K562 (cell line): ENCODE data around the gene MEX3A. TPM values are rescaled to one million over a fixed set of nuclear protein-coding genes. Genes with fewer than 3 reads are reported as not detected.

ENCODE experiments used
- DEAF1 ChIP-seq: fragments of 450-650 bp; formaldehyde crosslinking; IDR thresholded peaks from 2 replicates; pipeline ENCODE4 v1.4.0; 2020; ENCODE audit warnings: mild to moderate bottlenecking, moderate library complexity
- LARP7 ChIP-seq: fragments of 450-650 bp; IDR thresholded peaks from 2 replicates; pipeline ENCODE4 v1.6.1; 2016
- MAZ ChIP-seq, 2 experiments: fragments of 450-650 bp in 1 of 2; sonication (generic) in 1 of 2; formaldehyde crosslinking; IDR thresholded peaks in 1 of 2; conservative IDR thresholded peaks in 1 of 2; 2 replicates each; pipeline versions ENCODE4 v1.4.0 to v1.5.0; 2020; ENCODE audit warnings: mild to moderate bottlenecking in 1 of 2, missing genetic modification reagents in 1 of 2
- MYC ChIP-seq, 2 experiments: fragments of 250-450 bp in 1 of 2; sonication (Bioruptor Pico) in 1 of 2; IDR thresholded peaks; 2 replicates each; pipeline versions ENCODE4 v1.5.1 to v1.6.1; 2012 to 2021; ENCODE audit warnings: low read depth in 2 of 2, borderline replicate concordance in 1 of 2, improper control_type of control experiment in 1 of 2, low read length in 1 of 2, mild to moderate bottlenecking in 1 of 2, moderate library complexity in 1 of 2
- NR2C1 ChIP-seq, 2 experiments: fragments of 450-650 bp; IDR thresholded peaks; 2 replicates each; pipeline ENCODE4 v1.6.1; 2017; ENCODE audit warnings: mild to moderate bottlenecking in 2 of 2, antibody characterized with exemption in 1 of 2, inconsistent platforms in 1 of 2, missing compliant biosample characterization in 1 of 2, missing genetic modification characterization in 1 of 2
- NR2C2 ChIP-seq, 2 experiments: fragments of 200-800 bp in 1 of 2; sonication (Bioruptor generic) in 1 of 2; sonication (generic) in 1 of 2; formaldehyde crosslinking in 1 of 2; IDR thresholded peaks; 2 replicates each; pipeline versions ENCODE4 v1.6.1 to v1.8.0; 2016 to 2022; ENCODE audit warnings: mild to moderate bottlenecking in 1 of 2, missing compliant biosample characterization in 1 of 2, missing genetic modification characterization in 1 of 2, missing genetic modification reagents in 1 of 2
- POLR2A ChIP-seq: fragments of 450-650 bp; conservative IDR thresholded peaks from 2 replicates; pipeline ENCODE4 v1.6.1; 2016
- RAD51 ChIP-seq: fragments of 450-650 bp; IDR thresholded peaks from 2 replicates; pipeline ENCODE4 v1.7.1; 2016; ENCODE audit warnings: low read depth, mild to moderate bottlenecking, borderline replicate concordance
- TOE1 ChIP-seq, 2 experiments: fragments of 450-650 bp in 1 of 2; sonication (generic) in 1 of 2; formaldehyde crosslinking in 1 of 2; IDR thresholded peaks; 2 replicates each; pipeline versions ENCODE4 v1.7.1 to v1.8.0; 2016 to 2022; ENCODE audit warnings: borderline replicate concordance in 2 of 2, mild to moderate bottlenecking in 2 of 2, antibody characterized with exemption in 1 of 2, inconsistent platforms in 1 of 2, low read depth in 1 of 2, missing genetic modification reagents in 1 of 2, moderate library complexity in 1 of 2
- ZBTB2 ChIP-seq: fragments of 450-650 bp; IDR thresholded peaks from 2 replicates; pipeline ENCODE4 v1.6.1; 2016; ENCODE audit warnings: antibody characterized with exemption
- ZNF175 ChIP-seq: fragments of 200-800 bp; sonication (Bioruptor generic); IDR thresholded peaks from 2 replicates; pipeline ENCODE4 v1.6.1; 2016; ENCODE audit warnings: low read depth, mild to moderate bottlenecking, missing genetic modification characterization, missing compliant biosample characterization
- ZNF830 ChIP-seq: fragments of 250-450 bp; sonication (Bioruptor Pico); IDR thresholded peaks from 2 replicates; pipeline ENCODE4 v1.5.0; 2021; ENCODE audit warnings: mild to moderate bottlenecking
- polyA plus RNA-seq, 8 experiments: library from polyadenylated mRNA; depleted of rRNA in 4 of 8; stranded (reverse) in 5 of 8; unstranded in 3 of 8; fragments of >200 nt; fragmentation: Nextera tagmentation in 2 of 8; fragmentation: Illumina TruSeq in 1 of 8; extraction: Ambion mirVana in 2 of 8; extraction: Trizol in 1 of 8; gene quantifications; 2 replicates each; pipeline versions ENCODE4 v1.2.1 to v1.2.3, GENCODE V29; 2011 to 2014; ENCODE audit warnings: inconsistent platforms in 1 of 8, missing spikeins in 1 of 8
- total RNA-seq, 7 experiments: library from RNA; depleted of rRNA in 6 of 7; stranded (reverse); fragments of >200 nt in 6 of 7; fragmentation: Illumina TruSeq in 2 of 7; extraction: Trizol in 2 of 7; gene quantifications; 2 replicates each; pipeline versions ENCODE4 v1.2.1 to v1.2.3, GENCODE V29; 2011 to 2021; ENCODE audit warnings: low replicate concordance in 1 of 7
- TF ChIP-seq, protein P1 (sequence below): fragments of 200-800 bp; sonication (Bioruptor generic); IDR thresholded peaks from 2 replicates; pipeline ENCODE4 v1.6.1; 2017; ENCODE audit warnings: missing genetic modification characterization, missing compliant biosample characterization
- TF ChIP-seq, protein P2 (sequence below): fragments of 450-650 bp; IDR thresholded peaks from 2 replicates; pipeline ENCODE4 v1.6.1; 2018; ENCODE audit not compliant: partially characterized antibody

MEX3A gene
- total and polyA plus RNA-seq, 9 of the 15 experiments (the other 6 are each of a cell fraction or from before 2014, with no cell fraction given), result 0.36 to 13.7 (median 5.2) TPM

GRCh38 chr1:156124557-156125483, 42.6 kb upstream of the MEX3A start (continued):
- no peak for TF ChIP-seq ZNF175 (CRISPR knock-in tag)
- TF ChIP-seq ZBTB2, result peak; percentile 65
- TF ChIP-seq, protein P1, sequence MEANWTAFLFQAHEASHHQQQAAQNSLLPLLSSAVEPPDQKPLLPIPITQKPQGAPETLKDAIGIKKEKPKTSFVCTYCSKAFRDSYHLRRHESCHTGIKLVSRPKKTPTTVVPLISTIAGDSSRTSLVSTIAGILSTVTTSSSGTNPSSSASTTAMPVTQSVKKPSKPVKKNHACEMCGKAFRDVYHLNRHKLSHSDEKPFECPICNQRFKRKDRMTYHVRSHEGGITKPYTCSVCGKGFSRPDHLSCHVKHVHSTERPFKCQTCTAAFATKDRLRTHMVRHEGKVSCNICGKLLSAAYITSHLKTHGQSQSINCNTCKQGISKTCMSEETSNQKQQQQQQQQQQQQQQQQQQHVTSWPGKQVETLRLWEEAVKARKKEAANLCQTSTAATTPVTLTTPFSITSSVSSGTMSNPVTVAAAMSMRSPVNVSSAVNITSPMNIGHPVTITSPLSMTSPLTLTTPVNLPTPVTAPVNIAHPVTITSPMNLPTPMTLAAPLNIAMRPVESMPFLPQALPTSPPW (CRISPR knock-in tag), result peak; percentile 68
- TF ChIP-seq LARP7, result peak; percentile 51; the same call in 1 of the 2 replicates
- TF ChIP-seq, protein P2, sequence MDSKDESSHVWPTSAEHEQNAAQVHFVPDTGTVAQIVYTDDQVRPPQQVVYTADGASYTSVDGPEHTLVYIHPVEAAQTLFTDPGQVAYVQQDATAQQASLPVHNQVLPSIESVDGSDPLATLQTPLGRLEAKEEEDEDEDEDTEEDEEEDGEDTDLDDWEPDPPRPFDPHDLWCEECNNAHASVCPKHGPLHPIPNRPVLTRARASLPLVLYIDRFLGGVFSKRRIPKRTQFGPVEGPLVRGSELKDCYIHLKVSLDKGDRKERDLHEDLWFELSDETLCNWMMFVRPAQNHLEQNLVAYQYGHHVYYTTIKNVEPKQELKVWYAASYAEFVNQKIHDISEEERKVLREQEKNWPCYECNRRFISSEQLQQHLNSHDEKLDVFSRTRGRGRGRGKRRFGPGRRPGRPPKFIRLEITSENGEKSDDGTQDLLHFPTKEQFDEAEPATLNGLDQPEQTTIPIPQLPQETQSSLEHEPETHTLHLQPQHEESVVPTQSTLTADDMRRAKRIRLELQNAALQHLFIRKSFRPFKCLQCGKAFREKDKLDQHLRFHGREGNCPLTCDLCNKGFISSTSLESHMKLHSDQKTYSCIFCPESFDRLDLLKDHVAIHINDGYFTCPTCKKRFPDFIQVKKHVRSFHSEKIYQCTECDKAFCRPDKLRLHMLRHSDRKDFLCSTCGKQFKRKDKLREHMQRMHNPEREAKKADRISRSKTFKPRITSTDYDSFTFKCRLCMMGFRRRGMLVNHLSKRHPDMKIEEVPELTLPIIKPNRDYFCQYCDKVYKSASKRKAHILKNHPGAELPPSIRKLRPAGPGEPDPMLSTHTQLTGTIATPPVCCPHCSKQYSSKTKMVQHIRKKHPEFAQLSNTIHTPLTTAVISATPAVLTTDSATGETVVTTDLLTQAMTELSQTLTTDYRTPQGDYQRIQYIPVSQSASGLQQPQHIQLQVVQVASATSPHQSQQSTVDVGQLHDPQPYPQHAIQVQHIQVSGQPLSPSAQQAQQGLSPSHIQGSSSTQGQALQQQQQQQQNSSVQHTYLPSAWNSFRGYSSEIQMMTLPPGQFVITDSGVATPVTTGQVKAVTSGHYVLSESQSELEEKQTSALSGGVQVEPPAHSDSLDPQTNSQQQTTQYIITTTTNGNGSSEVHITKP, result peak; percentile 72
- TF ChIP-seq TOE1 (IDR thresholded peaks at IDR 0.05; ENCODE audit: borderline replicate concordance), result 0 out of 2 replicates have a peak, but pooled peaks have one; percentile 44
- no peak for TF ChIP-seq TOE1 (CRISPR knock-in tag; IDR thresholded peaks at IDR 0.05; ENCODE audit: borderline replicate concordance, low read depth)
- 0 out of 2 replicates have a peak, but pooled peaks have one; percentile 23 for TF ChIP-seq ZNF830
- no peak for TF ChIP-seq DEAF1 (CRISPR knock-in tag)
- TF ChIP-seq NR2C2 (CRISPR knock-in tag; IDR thresholded peaks at IDR 0.05), result no peak
- 0 out of 2 replicates have a peak, but pooled peaks have one; percentile 25 for TF ChIP-seq NR2C2 (tag; IDR thresholded peaks at IDR 0.05)
- peak in 1 of 2 experiments; percentile 15; a peak in 1 of 4 replicates for TF ChIP-seq MAZ (CRISPR knock-in tag; conservative IDR thresholded peaks at IDR 0.05 in 1 of 2, IDR thresholded peaks at IDR 0.05 in 1 of 2)
- peak; percentile 18; the same call in 1 of the 2 replicates for TF ChIP-seq MYC (IDR thresholded peaks at IDR 0.05; ENCODE audit: low read depth, low read length)
- no peak for TF ChIP-seq MYC (CRISPR knock-in tag; IDR thresholded peaks at IDR 0.05; ENCODE audit: borderline replicate concordance, low read depth)
- TF ChIP-seq RAD51, result peak; percentile 21; the same call in 1 of the 2 replicates
- no peak for TF ChIP-seq NR2C1 (IDR thresholded peaks at IDR 0.05)
- TF ChIP-seq NR2C1 (tag; IDR thresholded peaks at IDR 0.05), result 0 out of 2 replicates have a peak, but pooled peaks have one; percentile 35
- TF ChIP-seq POLR2A, result peak; percentile 44; the same call in 1 of the 2 replicates
